AG09319 (cell line): Measurements from ENCODE around the gene SEMA5B.

Experiments
- DNase-seq: peaks from one replicate; pipeline ENCODE4 v3.0.0-alpha.2; 2010; ENCODE audit warnings: low read depth; ENCODE audit errors: extremely low read depth
- TF ChIP-seq, protein P1 (sequence below): IDR thresholded peaks from 2 replicates; pipeline ENCODE4 v1.5.1; 2011; ENCODE audit warnings: low read depth, mild to moderate bottlenecking, inconsistent platforms, low read length, moderate library complexity

SEMA5B gene

GRCh38 chr3:122937745-122938144, 89.8 kb downstream of the SEMA5B start:
- DNase-seq = no peak
- TF ChIP-seq, protein P1, sequence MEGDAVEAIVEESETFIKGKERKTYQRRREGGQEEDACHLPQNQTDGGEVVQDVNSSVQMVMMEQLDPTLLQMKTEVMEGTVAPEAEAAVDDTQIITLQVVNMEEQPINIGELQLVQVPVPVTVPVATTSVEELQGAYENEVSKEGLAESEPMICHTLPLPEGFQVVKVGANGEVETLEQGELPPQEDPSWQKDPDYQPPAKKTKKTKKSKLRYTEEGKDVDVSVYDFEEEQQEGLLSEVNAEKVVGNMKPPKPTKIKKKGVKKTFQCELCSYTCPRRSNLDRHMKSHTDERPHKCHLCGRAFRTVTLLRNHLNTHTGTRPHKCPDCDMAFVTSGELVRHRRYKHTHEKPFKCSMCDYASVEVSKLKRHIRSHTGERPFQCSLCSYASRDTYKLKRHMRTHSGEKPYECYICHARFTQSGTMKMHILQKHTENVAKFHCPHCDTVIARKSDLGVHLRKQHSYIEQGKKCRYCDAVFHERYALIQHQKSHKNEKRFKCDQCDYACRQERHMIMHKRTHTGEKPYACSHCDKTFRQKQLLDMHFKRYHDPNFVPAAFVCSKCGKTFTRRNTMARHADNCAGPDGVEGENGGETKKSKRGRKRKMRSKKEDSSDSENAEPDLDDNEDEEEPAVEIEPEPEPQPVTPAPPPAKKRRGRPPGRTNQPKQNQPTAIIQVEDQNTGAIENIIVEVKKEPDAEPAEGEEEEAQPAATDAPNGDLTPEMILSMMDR = no peak

DNA sequence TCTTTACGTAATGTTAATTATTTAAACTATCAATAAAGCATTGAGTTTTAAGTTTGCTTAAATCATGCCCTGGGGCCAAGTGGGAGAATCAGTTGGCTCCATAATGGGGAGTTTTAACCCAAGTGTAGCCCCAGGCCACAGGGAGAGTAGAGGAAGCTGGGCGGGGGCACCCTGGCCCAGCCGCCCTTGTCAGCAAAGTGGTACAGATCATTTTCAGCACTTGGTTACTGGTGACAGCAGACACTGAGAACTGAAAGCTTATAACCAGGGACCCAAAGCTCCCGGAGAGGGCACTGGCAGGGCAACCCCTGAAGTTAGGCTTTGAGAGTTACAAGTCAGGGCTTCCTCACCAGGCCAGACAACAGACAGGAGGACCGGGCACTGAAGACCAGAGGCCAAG, 90.6 kb downstream of the SEMA5B start:
- DNase-seq = no peak
- TF ChIP-seq, protein P1 = no peak

DNA sequence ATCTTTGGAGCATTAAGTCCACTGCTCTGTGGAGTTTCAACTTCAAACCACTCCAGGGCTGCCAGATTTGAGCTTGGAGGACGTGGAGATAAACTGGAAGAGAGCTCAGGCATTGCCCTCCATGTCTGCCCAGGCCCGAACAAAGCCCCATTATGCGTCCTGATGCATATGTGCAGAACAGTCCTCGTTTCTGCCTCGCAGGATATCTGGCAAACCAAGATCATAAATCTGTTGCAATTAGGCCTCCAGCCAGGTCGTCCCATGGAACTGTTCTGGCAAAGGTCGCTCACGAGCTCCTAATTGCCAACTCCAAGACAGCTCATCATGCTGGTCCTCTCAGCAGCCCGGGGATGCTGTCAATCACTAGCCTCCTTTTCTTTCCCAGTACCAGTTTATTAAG, 91.2 kb downstream of the SEMA5B start:
- TF ChIP-seq, protein P1 = no peak
- DNase-seq = no peak

DNA sequence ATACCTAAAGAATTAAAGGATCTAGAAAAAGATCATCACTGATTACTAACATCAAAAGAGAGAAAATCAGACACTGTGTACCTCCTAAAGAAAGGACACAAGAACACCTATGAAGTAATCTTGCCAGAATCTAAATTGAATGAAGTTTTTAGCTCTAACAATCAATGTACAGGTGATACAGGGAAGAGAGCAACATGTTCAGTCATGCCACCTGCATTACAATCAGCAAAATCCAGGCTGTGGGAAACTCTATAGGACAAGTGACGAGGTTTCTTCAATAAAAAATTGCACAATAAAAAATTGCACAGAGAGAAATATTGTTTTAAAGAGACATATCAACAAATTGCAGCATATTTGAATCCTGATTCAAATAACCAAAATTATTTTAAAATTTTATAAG, 93.3 kb downstream of the SEMA5B start:
- no peak for DNase-seq
- TF ChIP-seq, protein P1 = no peak

GRCh38 chr3:122932251-122932967, 95.2 kb downstream of the SEMA5B start:
- no peak for DNase-seq
- TF ChIP-seq, protein P1 = no peak

DNA sequence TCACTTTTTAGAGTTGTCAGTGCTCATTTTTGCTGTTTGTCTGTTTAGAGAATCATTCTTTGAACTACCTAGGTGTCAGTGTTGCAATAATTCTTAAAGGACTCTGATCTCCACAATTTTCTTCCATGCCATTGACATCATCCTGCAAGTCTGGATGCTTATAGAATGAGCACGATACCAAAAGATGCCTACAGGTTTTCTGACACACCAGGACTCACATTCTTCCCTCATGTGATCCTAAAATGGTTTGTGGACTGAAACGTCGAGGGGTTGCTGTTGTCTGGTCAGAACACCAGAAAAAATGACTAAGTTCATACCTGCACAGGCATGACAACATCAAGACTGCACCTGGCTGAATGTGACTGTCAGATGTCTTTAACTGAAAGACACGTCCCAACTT, 95.9 kb downstream of the SEMA5B start:
- TF ChIP-seq, protein P1 = no peak
- no peak for DNase-seq

DNA sequence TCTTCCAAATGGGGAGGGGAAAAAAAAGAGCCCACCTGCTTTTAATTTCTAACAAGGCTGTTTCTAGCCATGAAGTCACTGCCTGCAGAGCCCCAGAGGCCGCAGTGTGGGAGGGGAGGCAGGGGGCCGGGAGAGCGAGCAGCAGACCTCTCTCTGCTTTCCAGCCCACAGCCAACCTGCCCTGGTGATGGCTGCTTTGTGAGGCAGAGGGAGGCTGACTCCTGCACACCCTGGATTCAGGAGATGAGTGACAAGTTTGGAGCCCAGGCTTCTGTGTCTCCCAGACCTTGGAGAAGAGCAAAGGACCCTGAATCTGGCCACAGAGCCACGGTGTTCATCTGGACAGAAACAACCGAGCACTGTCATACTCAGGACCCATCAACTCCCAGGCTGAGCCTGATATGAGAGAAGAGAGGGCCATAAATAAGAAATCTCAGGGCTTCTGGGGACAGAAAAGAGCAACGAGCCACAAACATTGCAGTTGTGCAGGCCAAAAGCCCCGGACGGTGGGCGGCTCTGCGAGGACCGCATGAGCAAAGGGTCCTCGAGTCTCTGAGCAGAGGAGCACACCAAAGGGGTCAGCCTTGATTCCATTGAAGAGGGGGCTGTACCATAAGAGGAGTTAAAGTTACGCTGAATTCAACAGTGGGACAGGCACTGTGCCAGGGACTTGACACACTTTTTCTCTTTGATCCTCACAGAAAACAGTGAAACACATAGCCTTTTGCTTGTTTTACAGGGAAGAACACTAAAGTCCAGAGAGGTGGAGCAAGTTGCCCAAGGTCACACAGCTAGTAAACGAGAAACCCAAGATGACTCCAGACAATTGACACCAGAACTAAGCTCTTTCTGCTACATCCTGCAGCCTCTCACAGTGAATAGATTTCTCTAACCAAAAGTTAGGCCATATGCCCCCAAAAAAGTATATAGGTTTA, 97.2 kb downstream of the SEMA5B start:
- DNase-seq = no peak
- TF ChIP-seq, protein P1 = no peak
